Esophagus squamous epithelium (tissue), 4 donors: Measurements from ENCODE around the gene CEP85L.

Experiments used
- POLR2A ChIP-seq, 4 donors: fragments of 450-650 bp; IDR thresholded peaks; one replicate each; pipeline ENCODE4 v1.6.1; 2017; ENCODE audit warnings: antibody characterized with exemption in 4 of 4, mild to moderate bottlenecking in 4 of 4, moderate library complexity in 3 of 4
- TF ChIP-seq, protein P1 (sequence below), 6 experiments: fragments of 450-650 bp in 4 of 6; fragments of 200-600 bp in 2 of 6; sonication (generic) in 2 of 6; IDR thresholded peaks; one replicate each; pipeline ENCODE4 v1.5.1; 2016 to 2019; ENCODE audit warnings: antibody characterized with exemption in 6 of 6, mild to moderate bottlenecking in 4 of 6, moderate library complexity in 4 of 6

DNA sequence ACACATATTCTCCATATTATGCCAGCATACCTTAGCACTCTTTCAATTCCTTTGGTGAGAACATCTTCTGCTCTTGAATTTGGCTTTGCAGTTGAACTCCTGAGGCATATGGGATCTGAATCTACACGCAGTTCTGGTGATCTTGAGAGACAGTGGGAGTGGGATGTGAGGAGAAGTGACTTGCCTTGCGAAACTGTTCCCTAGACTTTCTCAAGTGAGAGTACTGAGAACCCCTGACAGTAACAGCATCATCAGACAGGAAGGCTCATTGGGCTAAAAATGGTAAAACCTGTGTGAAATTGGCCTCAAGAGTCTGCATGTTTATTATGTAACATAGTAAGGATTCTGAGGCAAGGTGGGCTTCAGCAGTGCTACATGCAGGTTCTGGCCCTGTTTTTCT, 49.1 kb upstream of the CEP85L start:
- no peak for TF ChIP-seq POLR2A (IDR thresholded peaks at IDR 0.05)
- TF ChIP-seq, protein P1, sequence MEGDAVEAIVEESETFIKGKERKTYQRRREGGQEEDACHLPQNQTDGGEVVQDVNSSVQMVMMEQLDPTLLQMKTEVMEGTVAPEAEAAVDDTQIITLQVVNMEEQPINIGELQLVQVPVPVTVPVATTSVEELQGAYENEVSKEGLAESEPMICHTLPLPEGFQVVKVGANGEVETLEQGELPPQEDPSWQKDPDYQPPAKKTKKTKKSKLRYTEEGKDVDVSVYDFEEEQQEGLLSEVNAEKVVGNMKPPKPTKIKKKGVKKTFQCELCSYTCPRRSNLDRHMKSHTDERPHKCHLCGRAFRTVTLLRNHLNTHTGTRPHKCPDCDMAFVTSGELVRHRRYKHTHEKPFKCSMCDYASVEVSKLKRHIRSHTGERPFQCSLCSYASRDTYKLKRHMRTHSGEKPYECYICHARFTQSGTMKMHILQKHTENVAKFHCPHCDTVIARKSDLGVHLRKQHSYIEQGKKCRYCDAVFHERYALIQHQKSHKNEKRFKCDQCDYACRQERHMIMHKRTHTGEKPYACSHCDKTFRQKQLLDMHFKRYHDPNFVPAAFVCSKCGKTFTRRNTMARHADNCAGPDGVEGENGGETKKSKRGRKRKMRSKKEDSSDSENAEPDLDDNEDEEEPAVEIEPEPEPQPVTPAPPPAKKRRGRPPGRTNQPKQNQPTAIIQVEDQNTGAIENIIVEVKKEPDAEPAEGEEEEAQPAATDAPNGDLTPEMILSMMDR (IDR thresholded peaks at IDR 0.05) = no peak
